A549 (cell line): ENCODE measurements around the gene CRTC2.

Source experiments
- CTCF ChIP-seq: fragments of >200 bp; sonication (Bioruptor Twin); formaldehyde crosslinking; IDR thresholded peaks from 3 replicates; pipeline ENCODE4 v1.5.1; 2016
- JUN ChIP-seq, 2 experiments: fragments of >200 bp; sonication (Bioruptor Twin); formaldehyde crosslinking; IDR thresholded peaks; 2 replicates in 1 of 2; 3 replicates in 1 of 2; pipeline ENCODE4 v1.6.1; 2016 to 2017
- MAX ChIP-seq: IDR thresholded peaks from 2 replicates; pipeline ENCODE4 v1.6.1; 2012

GRCh38 chr1:153929981-153930948 is 28.1 kb downstream of the CRTC2 start:
- TF ChIP-seq CTCF, result no peak
- no peak for TF ChIP-seq MAX
- no peak for TF ChIP-seq JUN (IDR thresholded peaks at IDR 0.05)
